MV-4-11 (cell line): ENCODE data around the gene YIF1A.
A peak's percentile ranks its signal among the peaks of the same experiment; 100 is the strongest.

Experiments used
- DNase-seq: peaks from one replicate; lab custom pipeline; 2025; lab: John Stamatoyannopoulos, UW

Gene YIF1A

GRCh38 chr11:66243782-66244535, 45.0 kb downstream of the YIF1A start:
- no peak for DNase-seq

DNA sequence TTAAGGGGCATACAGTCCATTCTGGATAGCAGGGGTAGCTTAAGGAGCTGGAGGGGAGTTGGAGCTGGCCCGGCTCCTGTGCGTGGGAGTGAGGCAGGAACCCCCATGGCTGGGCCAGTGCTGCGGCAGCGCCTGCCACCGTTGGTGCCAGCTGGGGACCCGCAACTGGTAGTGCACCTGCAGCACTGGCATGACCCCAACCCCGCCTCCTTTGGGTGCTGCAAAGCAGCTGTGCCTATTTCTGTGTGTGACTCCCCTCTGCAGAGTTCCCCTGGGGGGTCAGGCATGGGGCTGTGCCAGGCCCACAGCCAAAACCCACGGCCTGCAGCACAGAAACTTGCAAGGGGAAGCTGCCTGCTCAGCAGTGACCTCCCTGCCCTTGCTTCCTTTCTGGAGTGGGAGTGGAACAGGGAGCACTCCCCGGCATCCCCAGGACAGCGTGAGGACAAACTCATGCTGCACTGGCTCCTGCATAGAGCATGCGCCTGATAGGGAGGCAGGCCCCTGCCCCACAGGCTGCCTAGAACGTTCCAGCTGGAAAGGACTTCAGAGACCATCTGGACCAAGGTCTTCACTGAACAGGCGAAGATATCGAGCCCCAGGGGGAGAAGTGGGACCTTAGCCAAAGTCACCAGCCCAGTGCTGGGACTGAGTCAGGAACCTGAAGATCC, 46.7 kb downstream of the YIF1A start:
- DNase-seq, result peak; percentile 26

DNA sequence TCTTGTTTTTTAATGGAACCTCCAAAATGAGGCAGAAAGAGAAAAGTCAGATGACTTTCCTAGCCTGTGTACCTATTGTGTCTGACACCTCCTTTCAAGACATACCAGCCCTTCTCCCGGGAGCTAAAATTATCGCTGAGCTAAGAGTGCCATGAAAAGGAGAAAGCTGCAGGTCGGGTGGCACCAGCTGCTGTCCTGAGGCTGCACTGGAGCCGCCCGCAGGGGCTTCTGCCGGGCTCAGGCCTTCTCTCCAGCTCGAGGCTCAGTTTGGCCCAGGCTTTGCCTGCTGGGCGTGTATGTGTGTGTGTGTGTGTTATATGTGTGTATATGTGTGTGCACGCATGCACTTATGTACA, 48.2 kb downstream of the YIF1A start:
- DNase-seq, result no peak

- no peak for DNase-seq
Measured at GRCh38 chr11:66239998-66240780, 48.8 kb downstream of the YIF1A start.

DNA sequence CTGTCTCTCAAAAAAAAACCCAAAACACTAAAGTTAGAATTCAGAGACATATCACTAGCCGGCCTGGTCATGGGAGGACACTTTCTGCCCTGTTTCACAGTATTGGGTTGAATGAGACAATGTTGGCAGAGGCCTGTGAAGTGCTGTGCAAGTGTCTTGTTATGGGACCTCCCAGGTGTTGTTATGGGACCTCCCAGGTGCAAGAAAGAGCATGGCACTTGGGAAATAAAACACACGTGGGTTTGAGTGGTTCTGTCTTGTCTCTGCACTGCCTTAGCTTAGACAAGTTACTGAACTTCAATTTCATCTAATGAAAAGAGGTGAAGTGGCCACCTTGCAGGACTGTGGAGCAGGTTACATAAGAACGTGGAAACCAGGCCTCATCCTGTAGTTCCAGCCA, 49.4 kb downstream of the YIF1A start:
- DNase-seq, result no peak

DNA sequence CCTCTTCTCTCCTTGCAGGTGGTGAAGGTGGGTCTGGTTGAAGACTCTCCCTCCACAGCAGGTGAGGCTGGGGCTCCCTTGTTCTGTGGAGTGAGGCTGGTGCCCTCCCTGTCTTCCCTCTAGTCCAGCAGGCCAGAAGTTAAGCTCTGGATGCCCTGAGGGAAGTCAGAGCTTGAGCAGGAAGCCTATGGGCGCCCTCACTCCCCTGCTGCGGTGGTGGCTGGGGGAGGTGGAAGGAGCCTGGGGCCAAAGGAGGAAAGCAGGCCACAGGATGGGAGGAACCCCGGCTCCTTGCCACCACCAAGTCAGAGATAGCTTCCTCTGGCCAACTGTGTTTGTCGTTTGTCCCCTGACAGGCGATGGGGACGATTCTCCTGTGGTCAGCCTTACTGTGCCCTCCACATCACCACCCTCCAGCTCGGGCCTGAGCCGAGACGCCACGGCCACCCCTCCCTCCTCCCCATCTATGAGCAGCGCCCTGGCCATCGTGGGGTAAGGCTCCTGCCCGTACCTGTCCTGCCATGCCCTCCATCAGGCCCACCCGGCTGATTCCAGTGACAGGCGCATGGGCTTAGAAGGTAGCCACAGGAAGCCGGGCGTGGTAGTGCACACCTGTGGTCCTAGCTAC, 50.0 kb downstream of the YIF1A start:
- DNase-seq, result no peak

GRCh38 chr11:66237867-66238266, 51.1 kb downstream of the YIF1A start:
- no peak for DNase-seq

DNA sequence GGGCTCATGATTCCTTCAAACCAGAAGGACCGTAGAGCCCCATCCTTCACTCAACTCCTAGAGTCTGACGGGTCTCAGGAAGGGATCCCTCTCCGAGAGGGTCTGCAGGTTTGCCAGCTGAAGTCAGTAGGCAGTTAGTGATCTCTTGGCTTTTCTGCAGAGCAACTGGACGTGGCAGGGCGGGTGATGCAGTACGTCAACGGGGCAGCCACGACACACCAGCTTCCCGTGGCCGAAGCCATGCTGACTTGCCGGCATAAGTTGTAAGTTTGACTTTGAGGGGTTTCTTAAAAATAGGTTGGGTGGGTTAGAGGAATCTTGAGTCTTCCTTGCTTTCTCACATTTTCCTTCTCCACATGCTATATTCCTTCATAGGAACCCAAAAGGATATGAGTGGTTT, 53.8 kb downstream of the YIF1A start:
- DNase-seq, result no peak
